Lower leg skin (tissue), 4 donors: ENCODE data around the gene ANKIB1. TPM values are rescaled to one million over a fixed set of nuclear protein-coding genes. Genes with fewer than 3 reads are reported as not detected.

Experiments
- DNase-seq, 2 donors: peaks; one replicate each; pipeline ENCODE4 v3.0.0-alpha.2; 2019; ENCODE audit warnings: low spot score in 2 of 2
- H3K4me3 ChIP-seq: fragments of 200-600 bp; sonication (generic); 2 replicates; pipeline ENCODE4 v1.5.1; 2017; ENCODE audit warnings: mild to moderate bottlenecking, low read depth; ENCODE audit not compliant: poor library complexity, severe bottlenecking
- POLR2A ChIP-seq, 2 donors: fragments of 450-650 bp; IDR thresholded peaks; one replicate each; pipeline ENCODE4 v1.6.1; 2016 to 2017; ENCODE audit warnings: antibody characterized with exemption in 2 of 2, mild to moderate bottlenecking in 1 of 2, moderate library complexity in 1 of 2
- WGBS, 2 donors: methylation state at CpG; one replicate each; pipeline ENCODE4 v1.1.5; 2018; 5-methylcytosine and 5-hydroxymethylcytosine counted together
- intact Hi-C: fragments of 100-400 bp; cut with DNase I; formaldehyde crosslinking; loops from one replicate; pipeline ENCODE4 v1.15.0; 2023; ENCODE audit warnings: low total_unique reads
- total RNA-seq, 4 donors: library from RNA; depleted of rRNA; stranded (reverse); fragments of >200 nt; gene quantifications; one replicate each; pipeline ENCODE4 v1.1.0, GENCODE V29; 2016
- TF ChIP-seq, protein P1 (sequence below), 3 donors: fragments of 450-650 bp; IDR thresholded peaks; one replicate each; pipeline ENCODE4 v1.5.1; 2016; ENCODE audit warnings: antibody characterized with exemption in 3 of 3, mild to moderate bottlenecking in 3 of 3, moderate library complexity in 2 of 3

ANKIB1 gene
- total RNA-seq, 4 donors from 2014 or later, result 26.9 to 57.7 (median 34.5) TPM

DNA sequence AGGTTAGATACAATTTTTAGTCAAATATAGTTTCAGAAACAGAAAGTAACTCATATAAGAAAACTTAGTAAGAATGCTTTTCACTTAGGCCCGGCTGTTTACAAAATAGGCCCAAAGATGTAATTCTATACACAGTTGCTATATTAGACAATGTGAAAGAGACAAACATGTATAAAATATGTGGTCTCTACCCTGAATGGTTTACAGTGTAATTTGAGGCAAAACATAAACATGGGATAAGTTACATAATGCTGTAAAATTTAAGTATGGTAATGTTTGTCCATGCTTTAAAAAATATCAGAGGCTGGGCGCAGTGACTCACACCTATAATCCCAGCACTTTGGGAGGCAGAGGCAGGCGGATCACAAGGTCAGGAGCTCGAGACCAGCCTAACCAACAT is 18.8 kb upstream of the ANKIB1 start:
- no peak for DNase-seq
- no peak overlapping the region for H3K4me3 ChIP-seq
- WGBS, 2 donors, result 90 to 91% methylated on average over 4 of the region's 4 CpGs
- no peak for TF ChIP-seq POLR2A (IDR thresholded peaks at IDR 0.05)
- TF ChIP-seq, protein P1, sequence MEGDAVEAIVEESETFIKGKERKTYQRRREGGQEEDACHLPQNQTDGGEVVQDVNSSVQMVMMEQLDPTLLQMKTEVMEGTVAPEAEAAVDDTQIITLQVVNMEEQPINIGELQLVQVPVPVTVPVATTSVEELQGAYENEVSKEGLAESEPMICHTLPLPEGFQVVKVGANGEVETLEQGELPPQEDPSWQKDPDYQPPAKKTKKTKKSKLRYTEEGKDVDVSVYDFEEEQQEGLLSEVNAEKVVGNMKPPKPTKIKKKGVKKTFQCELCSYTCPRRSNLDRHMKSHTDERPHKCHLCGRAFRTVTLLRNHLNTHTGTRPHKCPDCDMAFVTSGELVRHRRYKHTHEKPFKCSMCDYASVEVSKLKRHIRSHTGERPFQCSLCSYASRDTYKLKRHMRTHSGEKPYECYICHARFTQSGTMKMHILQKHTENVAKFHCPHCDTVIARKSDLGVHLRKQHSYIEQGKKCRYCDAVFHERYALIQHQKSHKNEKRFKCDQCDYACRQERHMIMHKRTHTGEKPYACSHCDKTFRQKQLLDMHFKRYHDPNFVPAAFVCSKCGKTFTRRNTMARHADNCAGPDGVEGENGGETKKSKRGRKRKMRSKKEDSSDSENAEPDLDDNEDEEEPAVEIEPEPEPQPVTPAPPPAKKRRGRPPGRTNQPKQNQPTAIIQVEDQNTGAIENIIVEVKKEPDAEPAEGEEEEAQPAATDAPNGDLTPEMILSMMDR (IDR thresholded peaks at IDR 0.05), result no peak
- intact Hi-C loops, result no loop called here

DNA sequence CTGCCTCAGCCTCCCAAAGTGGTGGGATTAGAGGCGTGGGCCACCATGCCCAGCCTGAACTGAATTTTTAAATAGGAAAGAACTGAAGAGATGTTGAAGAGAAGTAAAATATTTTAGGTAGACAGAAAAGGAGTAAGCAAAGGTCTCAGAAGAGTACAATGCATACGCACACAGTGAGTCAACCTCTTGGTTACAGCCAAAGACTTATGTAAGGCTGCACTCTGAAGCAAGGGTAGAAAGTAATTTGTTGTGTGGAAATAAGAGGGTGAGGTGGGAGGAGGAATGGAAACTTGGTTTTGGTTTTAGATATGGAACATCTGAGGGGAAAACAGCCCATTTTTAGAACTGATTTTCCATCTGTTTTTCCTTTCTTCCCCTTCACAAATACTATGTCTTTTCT is 17.7 kb upstream of the ANKIB1 start:
- DNase-seq, result no peak
- TF ChIP-seq, protein P1 (IDR thresholded peaks at IDR 0.05), result no peak
- no peak for TF ChIP-seq POLR2A (IDR thresholded peaks at IDR 0.05)
- WGBS, 2 donors, result 96 to 100% methylated on average over 2 of the region's 2 CpGs
- intact Hi-C loops, result no loop called here
- H3K4me3 ChIP-seq, result no peak overlapping the region

DNA sequence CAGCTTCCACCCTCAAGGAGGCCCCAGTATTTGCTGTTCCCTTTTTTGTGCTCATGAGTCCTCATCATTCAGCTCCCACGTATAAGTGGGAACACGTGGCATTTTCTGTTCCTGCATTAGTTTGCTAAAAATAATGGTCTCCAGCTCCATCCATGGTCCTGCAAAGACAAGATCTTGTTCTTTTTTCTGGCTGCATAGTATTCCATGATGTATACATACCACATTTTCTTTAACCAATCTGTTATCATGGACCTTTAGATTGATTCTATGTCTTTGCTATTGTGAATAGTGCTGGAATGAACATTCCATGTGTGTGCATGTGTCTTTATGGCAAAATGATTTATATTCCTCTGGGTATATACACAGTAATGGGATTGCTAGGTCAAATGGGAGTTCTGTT is 17.0 kb upstream of the ANKIB1 start:
- intact Hi-C loops, result no loop called here
- TF ChIP-seq, protein P1 (IDR thresholded peaks at IDR 0.05), result no peak
- TF ChIP-seq POLR2A (IDR thresholded peaks at IDR 0.05), result no peak
- H3K4me3 ChIP-seq, result no peak overlapping the region
- 97 to 99% methylated on average over 2 of the region's 2 CpGs for WGBS, 2 donors
- no peak for DNase-seq

DNA sequence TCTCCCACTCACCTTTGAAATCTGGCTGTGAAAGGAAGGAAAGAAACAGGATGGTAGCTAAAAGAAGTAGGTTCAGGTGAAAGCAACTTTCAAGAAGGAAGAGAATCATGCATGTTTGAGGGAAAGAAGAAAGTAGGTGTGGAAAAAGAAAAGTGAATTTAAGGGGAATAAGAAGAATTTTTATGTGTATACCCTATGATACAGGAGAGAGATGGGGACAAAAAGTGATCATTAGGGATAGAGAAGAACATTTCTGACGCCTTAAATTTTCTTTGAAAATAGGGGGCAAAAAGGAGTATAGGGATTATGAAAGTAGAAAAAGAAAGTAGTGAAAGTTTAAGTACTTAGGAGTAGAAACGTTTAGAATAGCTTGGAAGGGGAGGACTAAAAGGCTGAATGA is 15.2 kb upstream of the ANKIB1 start:
- H3K4me3 ChIP-seq, result no peak overlapping the region
- intact Hi-C loops, result no loop called here
- no peak for DNase-seq
- WGBS, 2 donors, result 88 to 93% methylated on average over 2 of the region's 2 CpGs
- TF ChIP-seq, protein P1 (IDR thresholded peaks at IDR 0.05), result no peak
- TF ChIP-seq POLR2A (IDR thresholded peaks at IDR 0.05), result no peak

DNA sequence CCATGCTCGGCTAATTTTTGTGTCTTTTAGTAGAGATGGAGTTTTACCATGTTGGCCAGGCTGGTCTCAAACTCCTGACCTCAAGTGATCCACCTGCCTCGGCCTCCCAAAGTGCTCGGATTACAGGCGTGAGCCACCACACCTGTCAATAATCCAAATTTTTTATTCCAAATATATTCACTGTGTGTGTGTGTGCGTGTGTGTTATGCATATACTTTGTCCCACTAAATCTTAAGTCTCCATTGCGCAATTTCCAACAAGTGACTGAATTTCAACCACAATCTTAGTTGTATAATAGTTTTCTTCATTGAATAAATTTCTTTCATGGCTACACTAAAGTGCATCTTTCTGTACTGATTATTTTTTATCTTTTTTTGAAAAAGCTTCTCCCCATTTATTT is 2.8 kb upstream of the ANKIB1 start:
- 94 to 95% methylated on average over 6 of the region's 6 CpGs for WGBS, 2 donors

More for the DNA sequence above, 2.8 kb upstream of the ANKIB1 start:
- TF ChIP-seq POLR2A (IDR thresholded peaks at IDR 0.05), result no peak
- TF ChIP-seq, protein P1 (IDR thresholded peaks at IDR 0.05), result no peak
- intact Hi-C loops, result no loop called here
- DNase-seq, result no peak
- no peak overlapping the region for H3K4me3 ChIP-seq
